ENCODE measurements around the gene ZNF581. TPM values are rescaled to one million over a fixed set of nuclear protein-coding genes. Genes with fewer than 3 reads are reported as not detected.

ZNF581 gene
- total RNA-seq, 1 donor from 2014 or later = 27.2 TPM

DNA sequence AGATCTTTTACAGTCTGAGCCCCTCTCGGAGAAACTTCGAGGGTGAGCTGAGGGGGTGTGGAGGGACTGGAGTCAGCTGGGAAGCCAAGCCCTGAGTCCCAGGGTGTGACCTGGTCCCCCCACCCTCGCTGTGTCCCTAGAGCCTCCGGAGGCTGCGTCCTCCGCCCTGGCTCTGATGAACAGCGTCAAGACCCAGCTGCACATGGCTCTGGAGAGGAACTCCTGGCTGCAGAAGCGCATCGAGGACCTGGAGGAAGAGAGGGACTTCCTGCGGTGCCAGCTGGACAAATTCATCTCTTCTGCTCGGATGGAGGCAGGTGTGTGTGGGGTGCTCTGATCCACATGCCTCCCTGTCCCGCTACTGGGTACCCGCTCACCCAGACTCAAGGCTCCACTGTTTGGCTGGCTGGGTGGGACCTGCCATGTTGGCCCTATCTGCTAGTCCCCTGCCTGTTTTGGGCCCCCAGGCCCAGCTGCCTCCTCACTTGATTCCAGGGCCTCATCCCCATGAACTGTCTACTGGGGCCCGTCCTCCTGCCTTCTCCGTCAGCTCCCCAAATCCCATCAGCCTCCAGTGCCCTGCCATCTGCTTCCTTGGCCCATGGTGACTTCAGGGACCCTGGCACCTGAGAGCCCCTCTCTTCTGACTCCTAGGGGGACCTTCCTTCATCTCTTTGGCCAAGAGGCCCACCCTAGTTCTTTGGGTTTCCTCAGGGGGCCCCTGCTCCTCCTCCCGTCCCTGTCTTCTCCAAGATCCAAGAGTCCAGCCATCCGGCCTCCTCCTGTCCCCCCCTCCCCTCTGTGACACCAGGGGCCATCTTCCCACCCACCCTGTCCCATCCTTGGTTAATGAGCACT, 6.0 kb downstream of the ZNF581 start:
- no peak for DNase-seq (ENCODE audit: low read depth)
- TF ChIP-seq, protein P1, sequence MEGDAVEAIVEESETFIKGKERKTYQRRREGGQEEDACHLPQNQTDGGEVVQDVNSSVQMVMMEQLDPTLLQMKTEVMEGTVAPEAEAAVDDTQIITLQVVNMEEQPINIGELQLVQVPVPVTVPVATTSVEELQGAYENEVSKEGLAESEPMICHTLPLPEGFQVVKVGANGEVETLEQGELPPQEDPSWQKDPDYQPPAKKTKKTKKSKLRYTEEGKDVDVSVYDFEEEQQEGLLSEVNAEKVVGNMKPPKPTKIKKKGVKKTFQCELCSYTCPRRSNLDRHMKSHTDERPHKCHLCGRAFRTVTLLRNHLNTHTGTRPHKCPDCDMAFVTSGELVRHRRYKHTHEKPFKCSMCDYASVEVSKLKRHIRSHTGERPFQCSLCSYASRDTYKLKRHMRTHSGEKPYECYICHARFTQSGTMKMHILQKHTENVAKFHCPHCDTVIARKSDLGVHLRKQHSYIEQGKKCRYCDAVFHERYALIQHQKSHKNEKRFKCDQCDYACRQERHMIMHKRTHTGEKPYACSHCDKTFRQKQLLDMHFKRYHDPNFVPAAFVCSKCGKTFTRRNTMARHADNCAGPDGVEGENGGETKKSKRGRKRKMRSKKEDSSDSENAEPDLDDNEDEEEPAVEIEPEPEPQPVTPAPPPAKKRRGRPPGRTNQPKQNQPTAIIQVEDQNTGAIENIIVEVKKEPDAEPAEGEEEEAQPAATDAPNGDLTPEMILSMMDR (conservative IDR thresholded peaks at IDR 0.05; ENCODE audit: low read depth, low read length) = no peak
- peak overlapping the region; percentile 88 for H3K4me3 ChIP-seq (ENCODE audit: low read depth, low read length)

DNA sequence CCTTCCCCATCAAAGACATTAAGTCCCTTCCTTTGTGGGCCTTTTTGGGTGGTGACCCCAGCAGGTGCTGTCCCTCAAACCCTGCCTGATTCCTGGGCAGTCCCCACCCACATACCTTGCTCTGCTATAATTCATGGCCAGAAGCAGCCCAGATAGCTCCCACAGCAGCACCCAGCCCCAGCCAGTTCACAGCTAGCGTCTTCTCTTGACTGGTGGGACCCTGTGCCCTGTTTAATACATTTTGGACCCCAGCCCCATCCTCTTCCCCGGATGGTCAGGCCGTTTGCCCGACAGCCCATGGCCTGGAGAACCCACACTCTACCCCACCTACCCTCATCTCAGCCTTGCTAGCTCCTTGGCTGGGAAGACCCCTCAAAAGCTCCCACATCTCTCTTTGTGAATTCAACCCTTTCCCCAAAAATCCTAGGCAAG, 6.7 kb downstream of the ZNF581 start:
- TF ChIP-seq, protein P1 (conservative IDR thresholded peaks at IDR 0.05; ENCODE audit: low read depth, low read length) = no peak
- no peak for DNase-seq (ENCODE audit: low read depth)
- H3K4me3 ChIP-seq (ENCODE audit: low read depth, low read length) = no peak overlapping the region

DNA sequence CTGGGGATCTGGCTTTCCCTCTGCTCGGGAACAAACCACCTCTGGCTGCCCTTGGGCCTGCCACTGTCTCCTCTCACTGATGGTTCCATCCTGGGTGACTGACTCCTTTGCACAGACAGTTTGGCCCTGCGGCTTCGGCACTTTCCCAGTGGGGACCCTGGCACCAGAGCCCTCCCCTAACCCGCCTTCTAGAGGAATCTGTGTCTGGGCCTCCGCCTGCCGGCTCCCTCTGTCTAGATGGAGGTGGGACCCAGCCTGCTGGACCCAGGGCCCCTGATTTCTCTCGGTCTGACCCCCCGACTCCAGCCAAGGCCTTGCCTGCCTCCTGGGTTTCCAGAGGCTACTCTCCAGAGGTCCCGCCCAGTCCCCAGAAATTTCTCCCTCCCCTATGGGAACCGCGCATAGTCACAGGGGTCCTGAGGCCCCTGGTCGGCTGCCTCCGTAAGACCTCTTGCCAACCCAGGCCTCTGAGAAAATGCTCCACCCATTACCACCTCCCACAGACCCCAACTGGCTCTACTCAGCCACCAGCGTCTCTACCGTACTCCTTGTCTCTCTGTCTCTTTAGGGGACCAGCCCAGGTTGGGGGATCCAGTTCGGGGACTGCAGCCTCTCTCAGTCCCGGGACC, 7.3 kb downstream of the ZNF581 start:
- TF ChIP-seq, protein P1 (conservative IDR thresholded peaks at IDR 0.05; ENCODE audit: low read depth, low read length) = no peak
- DNase-seq (ENCODE audit: low read depth) = no peak
- H3K4me3 ChIP-seq (ENCODE audit: low read depth, low read length) = no peak overlapping the region

DNA sequence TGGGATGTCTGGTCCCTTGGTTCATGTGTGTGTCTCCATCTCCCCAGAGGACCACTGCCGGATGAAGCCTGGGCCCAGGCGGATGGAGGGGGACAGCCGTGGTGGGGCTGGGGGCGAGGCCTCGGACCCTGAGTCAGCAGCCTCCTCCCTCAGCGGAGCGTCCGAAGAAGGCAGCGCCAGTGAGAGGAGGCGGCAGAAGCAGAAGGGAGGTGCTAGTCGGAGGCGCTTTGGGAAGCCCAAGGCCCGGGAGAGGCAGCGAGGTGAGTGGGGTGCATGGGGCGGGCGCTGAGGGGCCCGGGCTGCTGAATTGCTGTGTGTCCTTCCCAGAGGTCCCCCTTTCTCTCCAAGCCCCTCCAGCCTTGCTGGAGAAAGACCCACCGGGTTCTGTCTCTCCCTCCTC, 7.8 kb downstream of the ZNF581 start:
- DNase-seq (ENCODE audit: low read depth) = no peak
- no peak overlapping the region for H3K4me3 ChIP-seq (ENCODE audit: low read depth, low read length)
- TF ChIP-seq, protein P1 (conservative IDR thresholded peaks at IDR 0.05; ENCODE audit: low read depth, low read length) = no peak

DNA sequence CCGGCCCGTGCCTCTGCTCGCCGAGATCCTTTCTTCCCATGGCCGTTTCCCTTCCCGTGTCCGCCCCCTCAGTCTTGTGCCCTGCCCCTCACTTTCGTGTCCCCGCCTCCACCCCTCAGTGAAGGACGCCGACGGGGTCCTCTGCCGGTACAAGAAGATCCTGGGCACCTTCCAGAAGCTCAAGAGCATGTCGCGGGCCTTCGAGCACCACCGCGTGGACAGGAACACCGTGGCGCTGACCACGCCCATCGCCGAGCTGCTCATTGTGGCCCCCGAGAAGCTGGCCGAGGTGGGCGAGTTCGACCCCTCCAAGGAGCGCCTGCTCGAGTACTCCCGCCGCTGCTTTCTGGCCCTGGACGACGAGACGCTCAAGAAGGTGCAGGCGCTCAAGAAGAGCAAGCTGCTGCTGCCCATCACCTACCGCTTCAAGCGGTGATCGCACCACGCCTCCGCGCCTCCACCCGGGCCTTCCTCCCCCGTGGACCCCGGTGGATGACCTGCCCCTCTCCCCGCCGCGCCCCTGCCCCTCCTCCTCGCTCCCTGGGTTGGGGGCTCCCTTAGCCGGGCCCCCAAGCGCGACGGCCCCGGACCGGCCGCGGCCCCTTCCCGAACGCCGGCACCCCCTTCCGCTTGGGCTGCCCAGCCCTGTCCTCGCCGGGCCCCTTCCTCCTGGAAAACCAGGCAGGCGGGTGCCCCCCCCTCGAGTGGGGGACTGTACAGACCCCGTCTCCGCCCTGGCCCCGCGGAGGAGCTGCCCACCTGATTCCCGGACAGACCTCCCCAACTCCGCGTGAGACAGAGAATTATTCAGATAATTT, 9.1 kb downstream of the ZNF581 start:
- DNase-seq (ENCODE audit: low read depth) = no peak
- TF ChIP-seq, protein P1 (conservative IDR thresholded peaks at IDR 0.05; ENCODE audit: low read depth, low read length) = no peak
- H3K4me3 ChIP-seq (ENCODE audit: low read depth, low read length) = no peak overlapping the region

DNA sequence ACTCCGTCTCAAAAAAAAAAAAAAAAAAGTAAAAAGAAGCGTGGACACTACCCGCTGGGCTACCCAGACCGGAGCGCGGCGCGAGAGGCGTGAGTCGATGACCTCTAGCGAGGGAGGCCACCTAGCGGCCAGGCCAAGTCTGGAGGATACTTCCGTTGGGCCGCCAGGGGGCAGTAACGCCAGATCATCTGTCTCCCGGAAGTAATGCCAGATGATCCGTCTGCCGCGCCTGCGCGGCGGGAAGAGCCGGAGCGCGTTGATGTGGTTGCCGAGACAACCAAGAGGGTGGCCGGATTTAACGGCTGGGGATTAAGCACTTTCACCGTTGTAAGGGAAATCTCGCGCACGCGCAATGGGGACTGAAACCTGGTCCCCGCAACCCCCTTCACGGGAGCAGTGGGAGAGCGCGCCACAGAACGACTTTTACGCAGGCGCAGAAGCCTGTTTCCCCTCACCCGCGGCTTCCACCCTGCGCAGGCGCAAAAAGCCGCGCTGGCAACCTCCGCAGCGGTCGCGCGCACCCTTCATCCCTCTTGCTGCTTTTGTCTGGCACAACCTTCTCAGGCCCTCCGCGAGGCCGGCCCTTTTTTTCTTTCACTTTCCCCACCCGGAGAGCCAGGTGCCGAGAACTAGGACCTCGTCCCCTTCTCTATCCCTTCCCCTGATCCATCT, 10.3 kb downstream of the ZNF581 start:
- TF ChIP-seq, protein P1 (conservative IDR thresholded peaks at IDR 0.05; ENCODE audit: low read depth, low read length) = peak; percentile 100
- H3K4me3 ChIP-seq (ENCODE audit: low read depth, low read length) = peak overlapping the region; percentile 87
- peak; percentile 81 for DNase-seq (ENCODE audit: low read depth)
